Activated CD8-positive, alpha-beta memory T cell treated with anti-CD3 and anti-CD28 coated beads, Interleukin-2, amount 50 U/mL, for 48 hours (primary cell): ENCODE data around the gene BCAS4.
"Not testable (repeated sequence)": the region's sequence is repeated elsewhere in the genome, so short reads cannot be mapped to it uniquely, and the experiment has no call there.

Experiments
- DNase-seq: peaks from one replicate; pipeline ENCODE4 v3.0.0-alpha.2; 2020

The BCAS4 gene

GRCh38 chr20:50772420-50773185 is 22.3 kb upstream of the BCAS4 start:
- peak; percentile 40 for DNase-seq

GRCh38 chr20:50774515-50774914 is 20.3 kb upstream of the BCAS4 start:
- no peak for DNase-seq

DNA sequence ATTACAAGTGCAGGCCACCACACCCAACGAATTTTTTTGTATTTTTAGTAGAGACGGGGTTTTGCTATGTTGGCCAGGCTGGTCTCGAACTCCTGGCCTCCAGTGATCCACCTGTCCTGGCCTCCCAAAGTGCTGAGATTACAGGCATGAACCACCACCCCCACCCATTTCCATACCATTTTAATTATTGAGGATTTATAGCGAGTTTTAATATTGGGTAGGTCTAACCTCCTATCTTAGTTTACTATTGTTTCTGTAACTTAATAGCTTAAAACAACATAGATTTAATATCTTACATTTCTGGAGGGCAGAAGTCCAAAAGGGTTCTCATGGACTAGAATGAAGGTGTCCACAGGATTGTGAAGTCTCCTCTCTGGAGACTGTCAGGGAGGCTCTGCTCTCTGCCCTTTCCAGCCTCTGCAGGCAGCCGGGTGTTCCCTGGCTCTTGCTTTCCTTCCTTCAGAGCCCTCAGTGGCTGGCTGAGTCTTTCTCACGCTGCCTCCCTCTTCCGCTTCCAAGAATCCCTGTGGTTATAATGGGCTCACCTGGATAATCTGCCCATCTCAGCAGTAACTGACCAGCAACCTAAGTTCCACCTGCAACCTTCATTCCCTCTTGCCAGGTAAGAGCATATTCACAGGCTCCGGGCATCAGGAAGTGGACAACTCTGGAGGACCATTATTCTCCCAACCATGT is 18.6 kb upstream of the BCAS4 start:
- DNase-seq: peak; percentile 28

DNA sequence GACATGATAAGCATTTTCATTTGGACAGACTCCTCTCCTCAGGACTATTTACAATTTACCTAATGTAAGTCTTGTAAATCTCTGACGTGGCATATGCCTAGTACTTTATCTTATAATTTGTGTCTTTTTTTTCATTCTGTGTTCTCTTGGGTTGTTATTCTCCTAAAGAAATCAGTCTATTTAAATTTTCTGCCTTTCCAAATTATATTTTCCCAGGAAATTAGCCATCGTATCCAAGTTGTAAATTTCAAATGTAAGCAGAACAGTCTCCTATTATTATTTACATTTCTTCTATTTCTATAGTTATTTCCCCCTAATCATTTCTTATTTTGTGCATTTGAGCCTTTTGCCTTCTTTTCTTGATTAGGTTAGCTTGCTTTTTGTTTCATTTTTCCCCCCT is 17.5 kb upstream of the BCAS4 start:
- DNase-seq: no peak

DNA sequence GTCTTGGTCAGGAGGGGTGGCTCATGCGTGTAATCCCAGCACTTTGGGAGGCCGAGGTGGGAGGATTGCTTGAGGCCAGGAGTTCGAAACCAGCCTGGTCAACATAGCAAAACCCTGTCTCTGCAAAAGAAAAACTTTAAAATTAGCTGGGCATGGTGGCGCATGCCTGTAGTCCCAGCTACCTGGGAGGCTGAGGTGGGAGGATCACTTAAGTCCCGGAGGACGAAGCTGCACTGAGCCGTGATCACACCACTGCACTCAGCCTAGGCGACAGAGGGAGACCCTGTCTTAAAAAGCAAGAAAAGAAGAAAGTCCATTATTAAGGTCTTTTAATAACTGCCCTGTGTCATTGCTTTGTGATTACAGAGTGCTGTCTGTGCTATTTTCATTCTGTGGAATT is 15.9 kb upstream of the BCAS4 start:
- not testable (repeated sequence) for DNase-seq

GRCh38 chr20:50783390-50783789 is 11.5 kb upstream of the BCAS4 start:
- no peak for DNase-seq

GRCh38 chr20:50783903-50784302 is 11.0 kb upstream of the BCAS4 start:
- DNase-seq: no peak

GRCh38 chr20:50784464-50784863 is 10.4 kb upstream of the BCAS4 start:
- DNase-seq: no peak

GRCh38 chr20:50786703-50787102 is 8.2 kb upstream of the BCAS4 start:
- no peak for DNase-seq

DNA sequence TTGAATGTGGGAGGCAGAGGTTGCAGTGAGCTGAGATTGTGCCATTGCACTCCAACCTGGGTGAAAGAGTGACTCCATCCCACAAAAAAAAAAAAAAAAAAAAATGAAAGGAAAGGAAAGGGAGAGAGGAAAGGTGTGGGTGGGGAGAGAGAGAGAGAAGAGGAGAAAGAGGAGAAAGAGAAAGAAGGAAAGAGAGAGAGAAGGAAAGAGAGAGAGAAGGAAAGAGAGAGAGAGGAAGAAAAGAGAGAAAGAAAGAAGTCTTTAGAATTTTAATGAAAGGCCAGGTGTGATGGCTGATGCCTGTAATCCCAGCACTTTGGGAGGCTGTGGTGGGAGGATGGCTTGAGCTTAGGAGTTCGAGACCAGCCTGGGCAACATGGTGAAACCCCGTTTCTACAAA is 7.7 kb upstream of the BCAS4 start:
- no peak for DNase-seq

- DNase-seq: no peak
These were observed 6.5 kb upstream of the BCAS4 start for GRCh38 chr20:50788045-50788991.

- no peak for DNase-seq
These were observed 4.8 kb upstream of the BCAS4 start for GRCh38 chr20:50789968-50790650.

DNA sequence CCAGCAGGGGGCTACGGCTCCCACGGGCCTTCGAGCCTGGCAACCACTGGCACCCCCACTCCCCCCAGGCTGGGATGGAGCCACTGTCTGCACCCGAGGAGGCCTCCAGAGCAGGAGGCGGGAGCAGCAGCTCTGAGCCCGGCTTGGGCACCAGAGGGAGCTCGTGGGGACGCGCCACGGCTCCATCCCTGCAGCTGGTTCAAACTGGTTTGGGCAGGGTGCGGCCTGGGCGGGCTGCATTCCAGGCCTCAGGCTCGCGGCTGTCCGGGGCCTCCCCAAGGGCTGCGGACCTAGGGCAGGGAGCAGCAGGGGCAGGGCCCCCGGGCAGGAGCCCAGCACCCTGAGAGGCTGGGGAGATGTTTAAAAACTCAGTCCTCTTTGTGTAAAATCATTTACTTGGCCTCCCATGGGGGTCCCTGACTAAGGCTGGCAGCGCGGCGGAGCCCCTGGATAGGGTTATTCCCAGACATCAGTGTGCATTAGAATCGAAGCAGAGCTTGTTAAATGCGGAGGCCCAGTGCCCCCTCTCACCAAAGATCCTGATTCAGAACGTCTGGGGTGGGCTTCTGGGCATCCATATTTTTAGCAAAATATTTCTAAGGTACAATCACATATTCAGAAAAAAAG is 4.1 kb upstream of the BCAS4 start:
- DNase-seq: peak; percentile 89

- no peak for DNase-seq
These were observed 1.9 kb upstream of the BCAS4 start for GRCh38 chr20:50792708-50793574.

DNA sequence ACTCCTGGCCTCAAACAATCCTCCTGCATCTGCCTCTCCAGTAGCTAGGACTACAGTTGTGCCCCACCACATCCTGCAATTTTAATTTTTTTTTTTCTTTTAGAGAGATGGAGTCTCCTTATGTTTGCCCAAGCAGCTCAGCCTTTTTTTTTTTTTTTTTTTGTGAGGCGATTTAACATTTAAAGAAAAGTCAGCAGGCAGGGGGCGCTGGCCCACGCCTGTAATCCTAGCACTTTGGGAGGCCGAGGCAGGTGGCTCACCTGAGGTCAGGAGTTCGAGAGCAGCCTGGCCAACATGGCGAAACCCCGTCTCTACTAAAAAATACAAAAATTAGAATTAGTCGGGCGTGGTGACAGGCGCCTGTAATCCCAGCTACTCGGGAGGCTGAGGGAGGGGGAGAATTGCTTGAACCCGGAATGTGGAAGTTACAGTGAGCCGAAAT is 1.3 kb upstream of the BCAS4 start:
- peak; percentile 68 for DNase-seq

GRCh38 chr20:50794181-50794845 is 548 bp upstream of the BCAS4 start:
- DNase-seq: peak; percentile 55

DNA sequence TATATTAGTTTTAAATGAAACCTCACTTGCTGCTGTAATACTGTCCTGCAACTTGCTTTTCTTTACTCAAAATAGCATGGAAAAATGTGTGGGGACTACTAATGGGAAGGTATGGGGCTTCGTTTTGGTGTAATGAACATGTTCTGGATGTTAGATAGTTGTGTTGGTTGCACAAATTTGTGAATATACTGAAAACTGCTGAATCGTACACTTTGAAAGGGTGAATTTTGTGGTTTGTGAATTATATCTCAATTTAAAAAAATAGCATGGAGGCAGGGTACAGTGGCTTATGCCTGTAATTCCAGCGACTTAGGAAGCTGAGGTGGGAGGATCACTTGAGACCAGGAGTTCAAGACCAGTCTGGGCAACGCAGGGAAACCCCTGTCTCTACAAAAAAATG is 2.3 kb downstream of the BCAS4 start:
- DNase-seq: no peak

GRCh38 chr20:50798650-50799049 is 3.8 kb downstream of the BCAS4 start:
- DNase-seq: no peak

- no peak for DNase-seq
These were observed 4.5 kb downstream of the BCAS4 start for GRCh38 chr20:50799176-50799889.
